Right renal pelvis (tissue), 4 donors: Measurements from ENCODE around the gene NBAS. TPM values are rescaled to one million over a fixed set of nuclear protein-coding genes. Genes with fewer than 3 reads are reported as not detected.
A peak's percentile ranks its signal among the peaks of the same experiment; 100 is the strongest.

Source experiments
- DNase-seq, 4 donors: peaks; one replicate each; pipeline ENCODE4 v3.0.0-alpha.2; 2013; ENCODE audit warnings: low read depth in 4 of 4, low spot score in 3 of 4, missing footprints in 1 of 4
- polyA plus RNA-seq, 4 donors: library from polyadenylated mRNA; unstranded; fragments of 120-200 nt; gene quantifications; one replicate each; pipeline ENCODE4 v1.2.1, GENCODE V29; 2013; ENCODE audit not compliant: insufficient read length in 4 of 4

The NBAS gene
- polyA plus RNA-seq: 10 to 100 TPM; 49.6 to 58.1 (median 56.3) TPM

- peak; percentile 83 to 88 (median 88) for DNase-seq
These were observed at the start of gene NBAS for GRCh38 chr2:15560988-15561573. Gene NBAS, minus strand, starts transcription at chr2:15561334. Its CDS starts 30 bp downstream, at chr2:15561304.

GRCh38 chr2:15610430-15610952 lies 49.4 kb upstream of the NBAS start:
- no peak for DNase-seq

GRCh38 chr2:15609341-15610042 lies 48.4 kb upstream of the NBAS start:
- no peak for DNase-seq

- no peak for DNase-seq
These were observed 47.2 kb upstream of the NBAS start for GRCh38 chr2:15608392-15608761.

GRCh38 chr2:15607709-15608391 lies 46.7 kb upstream of the NBAS start:
- DNase-seq: no peak

- no peak for DNase-seq
These were observed 45.6 kb upstream of the NBAS start for GRCh38 chr2:15606481-15607441.

- DNase-seq: no peak
These were observed 44.6 kb upstream of the NBAS start for GRCh38 chr2:15605721-15606120.

GRCh38 chr2:15603948-15604347 lies 42.8 kb upstream of the NBAS start:
- DNase-seq: no peak

- no peak for DNase-seq
These were observed 42.1 kb upstream of the NBAS start for GRCh38 chr2:15603044-15603765.

GRCh38 chr2:15602393-15602792 lies 41.3 kb upstream of the NBAS start:
- DNase-seq: no peak

GRCh38 chr2:15601681-15602080 lies 40.5 kb upstream of the NBAS start:
- no peak for DNase-seq

GRCh38 chr2:15599994-15600393 lies 38.9 kb upstream of the NBAS start:
- no peak for DNase-seq

GRCh38 chr2:15596968-15597367 lies 35.8 kb upstream of the NBAS start:
- DNase-seq: no peak

- no peak for DNase-seq
These were observed 35.2 kb upstream of the NBAS start for GRCh38 chr2:15596350-15596749.

- DNase-seq: no peak
These were observed 34.8 kb upstream of the NBAS start for GRCh38 chr2:15595936-15596335.

- DNase-seq: no peak
These were observed 34.3 kb upstream of the NBAS start for GRCh38 chr2:15595342-15595905.

GRCh38 chr2:15594291-15595256 lies 33.4 kb upstream of the NBAS start:
- no peak for DNase-seq

- no peak for DNase-seq
These were observed 32.2 kb upstream of the NBAS start for GRCh38 chr2:15593327-15593705.
